Stimulated activated CD8-positive, alpha-beta memory T cell treated with anti-CD3 and anti-CD28 coated beads, Interleukin-15, amount 100 ng/mL, for 4 hours (primary cell): ENCODE data around the gene AWAT1.
"Not testable (repeated sequence)": the region's sequence is repeated elsewhere in the genome, so short reads cannot be mapped to it uniquely, and the experiment has no call there.

Source experiments
- DNase-seq, 2 donors: peaks; one replicate each; pipeline ENCODE4 v3.0.0-alpha.2; 2020; ENCODE audit warnings: low read depth in 2 of 2

AWAT1 gene

DNA sequence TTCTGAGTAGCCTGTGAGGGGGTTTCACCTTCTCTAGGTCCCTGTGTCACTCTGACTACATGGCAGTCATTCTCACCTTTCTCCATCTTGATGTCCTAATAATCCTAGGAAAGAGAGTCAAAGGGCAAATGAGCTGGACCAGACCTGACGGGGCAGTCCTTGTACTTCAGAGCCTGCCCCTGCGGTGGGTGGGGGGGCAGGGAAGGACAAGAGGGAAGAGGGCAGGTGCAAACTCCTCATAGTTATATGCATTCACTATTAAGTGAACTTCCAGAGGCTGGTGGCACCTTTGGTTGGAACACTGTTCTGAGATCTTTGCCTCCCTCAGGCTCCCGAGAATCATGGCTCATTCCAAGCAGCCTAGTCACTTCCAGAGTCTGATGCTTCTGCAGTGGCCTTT lies at the start of gene AWAT1:
TSS of gene AWAT1 (plus strand) at position 301 of the 400 bp plus-strand sequence. CDS start at position 342, 41 bp downstream.
- no peak for DNase-seq

DNA sequence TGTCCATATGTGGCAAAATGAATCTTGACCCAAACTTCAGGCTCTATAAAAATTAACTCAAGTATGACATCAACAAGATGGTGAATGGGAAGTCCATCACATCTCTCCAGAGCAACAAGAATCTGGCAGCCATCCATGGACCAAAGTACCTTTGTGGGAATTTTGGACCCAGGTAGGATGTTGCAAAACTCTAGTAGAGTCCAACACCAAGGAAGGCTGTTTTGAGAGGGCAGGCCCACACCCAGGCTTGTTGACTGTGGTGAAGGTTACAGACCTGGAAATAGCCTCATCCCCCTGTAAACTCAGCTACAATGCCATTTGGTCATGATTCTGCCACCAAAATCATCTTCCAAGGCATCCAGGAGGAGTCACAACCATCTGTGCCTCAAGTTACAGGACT lies 44.2 kb upstream of the AWAT1 start:
- DNase-seq: no peak

DNA sequence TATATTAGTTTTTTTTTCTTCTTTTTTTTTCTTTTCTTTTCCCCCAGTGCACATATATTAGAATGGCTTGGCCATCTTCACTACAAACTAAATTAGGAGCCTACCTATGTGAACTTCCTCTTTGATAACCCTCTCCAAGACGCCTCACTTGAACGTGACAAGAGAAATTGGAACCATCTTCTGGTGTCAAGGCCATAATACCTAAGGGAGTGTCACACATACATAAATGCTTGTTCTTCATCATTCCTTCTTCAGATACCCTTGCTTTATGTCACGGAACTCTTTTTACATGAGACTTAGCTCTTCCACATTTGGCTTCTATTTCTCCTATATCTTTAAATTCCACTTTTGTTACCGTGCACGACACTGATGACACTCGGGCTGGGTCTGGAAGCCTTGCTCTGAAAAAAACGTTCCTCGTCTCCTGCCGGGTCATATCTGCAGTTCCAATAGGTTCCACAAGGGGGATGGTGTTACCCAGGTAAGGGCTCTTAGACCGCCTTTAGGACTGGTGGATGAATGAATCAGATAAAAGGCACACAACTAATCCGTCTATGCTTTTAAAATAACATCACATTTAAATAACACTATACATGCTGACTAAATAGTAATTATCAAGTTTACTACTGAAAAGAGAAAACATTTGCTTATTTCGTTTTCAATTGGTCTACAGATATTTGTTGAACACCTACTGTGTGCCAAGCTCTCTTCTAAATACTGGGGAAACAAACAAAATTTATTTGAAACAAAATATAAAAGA lies 37.3 kb upstream of the AWAT1 start:
- DNase-seq: peak; percentile 2 to 22

DNA sequence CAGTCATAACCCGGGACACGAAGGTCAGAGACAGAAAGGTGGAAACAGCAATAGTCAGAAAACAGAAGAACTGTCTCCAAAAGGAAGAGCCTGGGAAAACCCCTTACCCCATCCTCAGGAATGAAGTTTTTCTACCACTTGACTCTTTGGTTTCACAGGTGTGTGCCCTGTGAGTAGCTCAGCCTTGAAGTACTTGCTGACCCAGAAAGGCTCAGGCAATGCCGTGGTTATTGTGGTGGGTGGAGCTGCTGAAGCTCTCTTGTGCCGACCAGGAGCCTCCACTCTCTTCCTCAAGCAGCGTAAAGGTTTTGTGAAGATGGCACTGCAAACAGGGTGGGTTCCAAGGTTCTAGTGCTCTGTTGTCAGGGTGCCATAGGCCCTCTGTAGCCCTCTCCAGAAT lies 32.7 kb upstream of the AWAT1 start:
- DNase-seq: no peak

DNA sequence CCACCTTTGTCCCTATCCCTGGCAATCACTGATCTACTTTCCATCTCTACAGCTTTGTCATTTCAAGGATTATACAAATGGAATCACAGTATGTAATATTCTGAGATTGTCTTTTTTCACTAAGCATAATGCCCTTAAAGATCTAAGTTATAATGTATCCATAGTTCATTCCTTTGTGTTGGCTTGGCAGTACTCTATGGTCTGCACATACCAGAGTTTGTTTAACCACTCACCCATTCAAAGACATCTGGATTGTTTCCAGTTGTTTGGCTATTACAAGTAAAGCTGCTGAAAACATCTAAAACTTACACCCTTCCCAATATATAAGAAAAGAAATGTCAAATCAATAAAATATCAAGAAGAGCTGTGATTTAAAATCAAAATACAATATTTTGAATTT lies 26.0 kb upstream of the AWAT1 start:
- DNase-seq: no peak

DNA sequence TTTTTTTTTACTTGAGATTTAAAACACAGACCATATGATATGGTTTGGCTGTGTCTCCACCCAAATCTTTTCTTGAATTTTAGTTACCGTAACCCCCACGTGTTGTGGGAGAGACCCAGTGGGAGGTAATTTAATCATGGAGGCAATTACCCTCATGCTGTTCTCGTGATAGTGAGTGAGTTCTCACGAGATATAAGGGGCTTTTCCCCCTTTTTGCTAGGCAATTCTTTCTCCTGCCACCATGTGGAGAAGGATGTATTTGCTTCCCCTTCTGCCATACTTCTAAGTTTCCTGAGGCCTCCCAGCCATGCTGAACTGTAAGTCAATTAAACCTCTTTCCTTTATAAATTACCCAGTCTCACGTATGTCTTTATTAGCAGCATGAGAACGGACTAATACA lies 24.9 kb upstream of the AWAT1 start:
- not testable (repeated sequence) for DNase-seq

DNA sequence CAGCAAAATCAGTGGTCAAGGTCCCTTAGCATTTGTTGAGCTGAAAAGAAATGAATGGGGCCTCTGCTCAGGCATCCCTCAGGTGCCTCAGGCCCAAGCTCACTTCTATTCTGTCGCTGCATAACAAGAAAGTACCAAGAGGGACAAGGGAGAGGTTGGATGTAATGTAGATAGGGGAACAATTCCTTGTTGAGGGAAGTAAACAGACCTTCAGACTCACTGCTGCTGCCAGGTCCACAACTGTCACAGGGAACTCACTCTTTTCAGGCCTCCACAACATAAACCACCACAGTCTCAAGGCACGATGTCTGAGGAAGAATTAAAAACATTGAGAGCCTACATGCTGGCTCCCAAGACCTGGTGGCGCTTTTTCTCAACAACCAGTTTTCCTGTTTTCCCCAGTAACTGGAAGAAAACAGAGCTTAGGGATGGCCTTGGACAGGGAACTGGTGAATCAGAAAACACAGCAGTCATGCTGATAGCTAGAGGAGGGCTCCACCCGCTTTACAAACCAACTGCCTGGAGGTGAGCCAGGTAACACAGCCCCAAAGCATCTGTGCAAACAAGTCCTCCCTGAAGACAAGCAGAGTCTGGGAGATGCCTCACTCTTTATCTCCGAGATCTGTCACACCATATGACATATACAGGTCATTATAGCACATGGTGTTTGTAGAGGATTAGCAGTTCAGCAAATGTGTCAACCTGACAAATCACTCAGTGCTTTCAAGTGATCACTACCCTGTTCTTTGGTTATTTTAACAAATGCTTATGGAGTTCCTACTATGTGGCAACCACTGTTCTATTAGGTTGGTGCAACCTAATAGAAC lies 14.3 kb upstream of the AWAT1 start:
- DNase-seq: no peak

DNA sequence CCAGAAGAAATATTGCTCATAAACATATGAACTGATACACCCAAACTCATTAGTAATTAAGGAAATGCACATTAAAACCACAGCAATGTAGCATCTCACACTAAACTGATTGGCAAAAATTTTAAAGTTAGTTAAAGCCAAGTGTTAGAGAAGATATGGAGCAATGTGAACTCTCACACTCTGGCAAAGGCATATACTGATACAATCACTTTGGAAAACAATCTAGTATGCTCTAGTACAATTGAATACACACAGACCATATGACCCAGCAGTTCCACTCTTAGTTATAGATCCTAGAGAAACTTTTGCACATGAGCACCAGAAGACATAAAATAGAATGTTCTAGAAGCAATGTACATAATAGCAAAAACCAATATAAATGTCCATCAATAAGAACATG lies 8.4 kb upstream of the AWAT1 start:
- DNase-seq: no peak

DNA sequence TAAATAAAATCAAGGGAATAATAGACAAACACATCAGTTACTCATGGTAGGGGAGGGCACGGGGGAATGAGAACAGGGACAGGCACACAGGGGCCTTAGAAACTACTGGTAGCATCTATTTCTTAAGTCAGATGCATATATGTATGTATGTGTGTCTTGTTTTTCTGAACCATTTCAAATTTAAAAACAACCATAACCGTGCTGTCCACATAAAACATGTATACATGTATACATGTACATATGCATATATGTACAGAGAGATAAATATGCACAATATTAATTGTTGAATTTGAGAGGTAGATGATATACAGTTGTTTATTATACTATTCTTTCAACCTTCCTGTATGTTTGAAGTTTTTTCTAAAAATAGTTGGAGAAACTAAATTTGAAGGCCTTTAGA lies 7.8 kb upstream of the AWAT1 start:
- no peak for DNase-seq

DNA sequence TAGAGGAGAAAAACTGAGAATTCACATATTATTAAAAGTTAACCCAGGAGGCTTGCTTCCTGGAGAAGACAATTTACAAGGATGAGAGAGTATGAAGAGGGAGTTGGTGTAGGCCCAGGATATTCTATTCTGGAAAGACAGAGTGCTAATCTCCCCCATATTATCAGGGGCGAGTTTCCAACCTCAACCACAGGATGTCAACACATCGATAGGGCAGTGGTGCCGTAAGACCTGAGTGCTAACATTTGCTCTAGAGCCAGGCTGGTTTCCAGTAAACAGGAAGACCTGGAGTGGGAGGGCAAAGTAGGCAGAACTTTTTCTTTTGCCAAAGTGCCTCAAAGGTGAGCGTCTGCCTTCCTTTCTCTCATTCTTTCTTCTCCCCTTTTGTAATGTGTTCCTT lies 2.8 kb upstream of the AWAT1 start:
- DNase-seq: no peak

DNA sequence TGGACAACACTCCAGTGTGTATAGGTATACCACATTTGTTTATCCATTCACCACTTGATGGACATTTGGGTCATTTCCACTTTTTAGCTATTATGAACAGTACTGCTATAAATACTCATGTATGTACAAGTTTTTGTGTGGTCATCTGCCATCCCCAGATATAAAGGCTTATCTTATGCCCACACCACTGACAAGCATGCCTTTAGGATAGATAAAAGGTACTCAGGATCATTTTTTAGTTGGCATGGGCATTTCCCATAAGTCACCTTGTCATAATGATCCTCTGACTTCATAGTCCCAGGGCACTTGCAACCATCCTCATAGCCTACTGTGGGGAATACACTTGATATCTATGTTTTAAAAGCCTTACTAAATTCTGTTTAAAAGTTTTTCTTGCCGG lies 6.3 kb downstream of the AWAT1 start:
- no peak for DNase-seq

DNA sequence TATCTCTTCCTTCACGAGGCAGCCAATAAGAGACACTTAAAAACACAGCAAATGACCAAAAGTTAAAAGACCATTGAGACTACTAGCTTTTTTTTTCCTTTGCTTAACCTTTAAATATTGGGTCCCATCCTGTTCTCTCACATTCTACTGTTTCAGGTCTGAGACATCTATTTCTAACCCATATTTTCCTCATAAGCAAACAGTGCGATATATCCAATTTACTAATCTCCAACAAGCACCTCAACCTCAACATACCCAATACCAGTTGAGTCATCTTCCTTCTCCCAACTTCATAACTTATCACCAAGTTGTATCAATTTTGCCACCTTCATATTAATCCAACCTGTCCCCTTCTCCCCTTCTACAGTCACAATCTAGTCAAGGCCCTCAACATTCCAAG lies 7.0 kb downstream of the AWAT1 start:
- no peak for DNase-seq

DNA sequence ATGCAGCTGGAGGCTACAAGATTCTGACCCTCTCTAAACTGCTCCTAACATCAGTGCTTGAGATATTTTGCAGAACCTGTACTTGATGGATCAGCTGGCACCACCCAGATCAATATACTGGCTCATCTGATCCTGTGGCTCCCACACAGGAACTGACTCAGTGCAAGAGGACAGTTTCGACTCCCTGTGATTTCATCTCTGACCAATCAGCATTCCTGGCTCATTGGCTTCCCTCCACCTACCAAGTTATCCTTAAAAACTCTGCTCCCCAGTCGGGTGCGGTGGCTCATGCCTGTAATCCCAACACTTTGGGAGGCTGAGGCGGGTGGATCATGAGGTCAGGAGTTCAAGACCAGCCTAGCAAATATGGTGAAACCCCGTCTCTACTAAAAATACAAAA lies 9.1 kb downstream of the AWAT1 start:
- DNase-seq: not testable (repeated sequence)

DNA sequence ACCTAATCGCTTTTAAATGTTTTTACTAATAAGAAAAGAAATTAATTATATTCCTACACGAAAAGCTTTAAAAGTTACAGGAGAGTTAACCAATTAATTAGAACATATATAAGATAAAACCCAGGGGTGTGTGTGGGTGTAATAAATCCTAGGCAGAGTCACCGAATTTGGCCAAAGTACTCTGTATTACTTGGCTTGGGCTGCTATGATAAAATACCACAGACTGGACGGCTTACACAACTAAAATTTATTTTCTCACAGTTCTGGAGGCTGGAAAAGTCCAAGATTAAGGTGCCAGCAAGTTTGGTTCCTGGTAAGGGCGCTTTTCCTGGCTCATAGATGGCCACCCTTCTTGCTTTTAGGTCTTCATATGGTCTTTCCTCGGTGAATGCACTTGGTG lies 10.4 kb downstream of the AWAT1 start:
- DNase-seq: no peak

DNA sequence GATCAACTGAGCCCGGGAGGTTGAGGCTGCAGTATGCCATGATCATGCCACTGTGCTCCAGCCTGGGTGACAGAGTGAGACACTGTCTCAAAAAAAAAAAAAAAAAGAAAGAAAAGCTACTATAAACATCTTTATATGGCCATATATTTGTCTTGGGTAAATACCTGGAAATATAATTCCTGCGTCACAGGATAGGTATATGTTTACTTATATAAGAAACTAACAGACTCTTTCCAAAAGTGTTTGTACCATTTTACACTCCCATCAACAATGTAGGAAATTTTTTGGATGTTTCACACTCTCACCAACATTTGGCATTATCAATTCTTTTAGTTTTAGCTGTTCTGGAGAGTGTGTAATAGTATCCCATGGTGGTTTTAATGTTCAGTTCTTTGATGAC lies 12.8 kb downstream of the AWAT1 start:
- no peak for DNase-seq

DNA sequence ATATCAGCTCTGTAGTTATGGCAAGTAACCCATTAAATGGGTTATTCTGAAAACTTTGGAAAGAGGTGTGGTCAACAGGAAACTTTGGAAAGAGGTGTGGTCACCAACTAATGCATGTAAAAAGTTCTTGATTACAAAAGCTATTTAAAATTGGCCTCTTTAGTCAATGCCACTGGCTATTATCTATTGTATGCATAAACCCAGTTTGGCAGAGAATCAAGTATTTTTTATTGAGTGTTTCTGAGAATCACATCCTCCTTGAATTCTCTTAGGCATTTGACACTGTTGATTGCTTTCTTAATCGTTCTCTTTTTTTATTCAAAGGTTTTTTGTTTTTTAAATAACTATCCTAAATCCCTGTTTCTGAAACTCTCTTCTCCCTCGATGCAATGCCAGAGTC lies 18.0 kb downstream of the AWAT1 start:
- no peak for DNase-seq

DNA sequence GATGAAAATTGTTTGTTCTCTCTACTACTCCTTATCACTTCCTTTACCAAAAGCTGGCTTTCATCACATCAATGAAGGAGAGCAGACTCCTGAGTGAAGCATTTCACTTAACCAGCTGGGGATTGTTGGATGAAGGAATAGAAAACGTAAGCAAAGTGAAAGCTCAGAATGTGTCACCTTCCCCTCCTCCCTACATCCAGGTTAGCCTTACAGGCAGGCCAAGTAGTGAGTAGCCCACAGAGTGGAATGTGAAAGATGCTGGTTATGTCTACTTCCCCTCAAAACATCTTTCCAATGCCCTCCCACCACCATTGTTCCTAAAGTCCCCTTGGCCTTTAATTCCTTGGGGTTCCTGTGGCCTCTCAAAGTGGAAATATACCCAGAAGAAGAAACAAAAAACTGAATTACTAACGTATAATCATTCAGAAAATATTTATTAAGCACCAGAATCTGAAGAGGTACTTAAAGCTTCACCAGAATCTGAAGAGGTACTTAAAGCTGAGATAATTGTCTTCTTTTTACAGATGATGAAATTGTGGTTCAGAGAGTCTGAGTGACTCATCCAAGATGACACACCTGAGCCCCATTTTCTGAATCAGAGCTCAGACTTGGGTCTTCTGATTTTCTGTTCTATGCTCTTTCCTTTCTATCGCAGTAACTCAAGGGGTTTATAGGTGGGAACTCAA lies 19.1 kb downstream of the AWAT1 start:
- no peak for DNase-seq

DNA sequence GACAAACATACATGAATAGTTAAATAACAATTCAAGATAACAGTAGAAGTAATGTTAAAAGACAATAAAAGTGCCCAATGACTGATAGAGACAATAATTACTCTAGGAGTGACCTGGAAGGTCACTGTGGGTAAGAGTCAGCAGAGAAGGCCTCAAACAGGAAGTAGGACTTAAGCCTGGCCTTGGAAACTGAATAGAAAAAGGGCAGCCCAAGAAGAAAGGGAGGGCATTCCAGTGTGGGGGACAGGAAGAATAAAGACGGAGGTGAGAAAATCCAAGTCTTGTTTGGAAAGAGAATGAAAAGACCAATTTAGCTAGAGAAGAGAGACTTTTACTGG lies 19.6 kb downstream of the AWAT1 start:
- DNase-seq: no peak

DNA sequence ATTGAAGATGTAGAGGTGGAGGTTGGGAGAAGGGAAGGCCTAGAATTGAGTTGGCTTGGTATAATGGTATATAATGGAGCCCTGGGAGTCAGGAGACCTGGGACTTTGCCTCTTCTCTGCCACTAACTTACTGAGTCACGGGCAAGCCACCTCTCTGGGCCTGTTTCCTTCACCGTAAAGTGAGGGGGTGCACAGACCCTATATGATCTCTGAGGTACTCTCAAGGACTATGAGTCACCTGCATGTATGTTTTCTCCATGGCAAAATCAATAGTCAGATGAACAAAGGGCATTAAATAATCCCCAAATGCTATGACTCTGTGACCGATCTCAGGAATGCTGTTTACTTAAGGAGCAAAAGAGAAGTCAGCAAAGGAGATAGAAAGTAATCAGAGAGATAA lies 20.5 kb downstream of the AWAT1 start:
- no peak for DNase-seq

DNA sequence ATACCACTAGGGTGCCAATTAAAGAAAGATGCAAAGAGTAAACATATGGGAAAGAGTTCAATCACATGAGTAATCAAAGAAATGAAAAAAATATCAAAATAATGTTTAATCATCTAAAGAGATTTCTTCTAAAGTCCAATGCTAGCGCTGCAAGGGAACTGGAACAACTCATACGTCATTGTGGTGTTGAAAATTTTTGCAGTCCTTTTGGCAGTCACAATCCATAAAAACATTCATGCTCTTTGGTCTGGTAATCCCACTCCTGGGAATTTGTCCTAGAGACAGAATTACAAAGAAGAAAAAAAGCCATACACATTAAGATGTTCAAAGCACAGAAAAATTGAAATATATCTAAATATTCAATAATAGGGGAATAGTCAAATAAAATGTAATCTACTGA lies 21.0 kb downstream of the AWAT1 start:
- DNase-seq: no peak

DNA sequence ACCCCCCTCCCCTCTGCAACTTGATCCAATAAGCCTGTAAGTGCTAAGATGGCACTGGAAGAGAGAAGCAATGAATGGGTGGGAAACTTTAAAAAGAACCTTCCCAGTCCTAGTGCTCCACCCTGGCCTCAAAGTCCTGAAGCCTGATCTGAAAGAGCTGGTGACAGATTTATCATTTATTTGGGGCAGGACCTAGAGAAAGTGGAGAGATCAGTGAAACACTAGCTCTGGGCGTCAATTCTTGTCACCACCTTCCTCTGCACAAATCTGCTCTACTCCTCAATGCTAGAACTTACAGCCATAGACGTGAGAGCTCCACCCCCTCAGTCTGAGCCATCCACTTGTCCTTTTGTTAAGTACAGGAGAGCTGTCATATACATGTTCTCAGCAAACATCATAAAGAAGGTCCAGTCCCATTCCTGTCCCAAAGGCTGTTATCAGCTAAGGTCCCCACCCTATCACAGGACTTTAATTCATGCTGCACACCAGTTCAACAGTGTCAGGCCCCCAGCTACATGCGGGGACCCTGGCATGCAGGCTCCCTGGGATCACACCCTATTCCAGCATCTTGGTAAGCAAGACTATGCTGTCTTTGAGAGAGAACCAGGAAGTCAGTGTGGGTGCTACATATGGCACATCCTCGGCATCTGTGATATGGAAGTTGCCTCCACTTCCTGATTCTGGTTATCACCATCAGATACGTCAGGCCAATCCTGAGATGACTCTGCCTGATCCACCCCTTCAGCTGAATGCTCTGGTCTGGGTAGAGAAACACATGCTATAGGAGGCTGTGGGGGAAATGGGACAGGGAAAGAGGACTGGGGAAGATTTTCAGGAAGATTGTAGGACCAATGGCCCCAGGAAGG lies 23.2 kb downstream of the AWAT1 start:
- no peak for DNase-seq

DNA sequence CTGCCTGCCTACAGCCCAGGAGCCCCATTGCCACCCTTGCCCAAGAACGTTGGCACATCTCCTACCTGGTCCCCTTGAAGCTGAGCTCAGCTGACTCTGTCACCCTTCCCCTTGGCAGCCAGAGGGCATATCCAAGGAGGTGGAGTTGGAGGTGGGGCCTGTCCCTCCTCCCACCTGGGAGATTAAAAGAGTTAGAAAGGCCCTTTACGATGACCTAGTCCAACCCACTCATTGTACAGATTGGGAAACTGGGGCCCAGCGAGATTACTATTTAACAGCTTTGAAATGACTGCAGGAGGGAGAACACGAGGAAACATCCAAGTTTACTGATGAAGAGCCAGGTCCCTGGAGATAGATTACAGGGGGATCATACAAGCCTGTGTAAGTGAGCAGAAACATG lies 25.6 kb downstream of the AWAT1 start, which contains the start of gene P2RY4:
TSS of gene P2RY4 (minus strand) at position 101 of the 400 bp plus-strand sequence. CDS start 580 bp downstream, outside the sequence.
- DNase-seq: no peak
